HG02763 (cell line): ENCODE data around the gene ARHGAP42.

Source experiments
- ATAC-seq: cut with Tn5 transposase; IDR thresholded peaks from one replicate; pipeline ENCODE4 v1.9.1; 2021; ENCODE audit warnings: mild to moderate bottlenecking, moderate library complexity; ENCODE audit not compliant: unreplicated experiment

ARHGAP42 gene

DNA sequence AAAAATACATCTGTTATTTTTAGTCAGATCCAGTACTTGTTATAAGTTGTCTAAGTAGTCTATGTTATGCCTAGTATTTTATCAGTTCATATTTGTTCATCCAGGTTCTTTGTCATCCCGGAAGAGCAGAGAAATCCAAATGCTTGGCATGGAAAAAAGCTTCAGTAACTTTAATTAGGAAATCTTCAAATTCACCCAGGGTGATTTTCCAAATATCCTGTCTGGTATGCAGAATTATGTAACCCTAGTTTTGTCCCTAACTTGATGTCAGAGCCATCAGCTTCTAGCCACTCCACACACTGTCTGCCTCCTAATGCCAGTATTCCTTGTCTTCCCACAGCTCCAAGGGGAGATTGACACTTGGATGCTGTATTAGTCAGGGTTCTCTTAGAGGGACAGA, 216.2 kb downstream of the ARHGAP42 start:
- no peak for ATAC-seq

DNA sequence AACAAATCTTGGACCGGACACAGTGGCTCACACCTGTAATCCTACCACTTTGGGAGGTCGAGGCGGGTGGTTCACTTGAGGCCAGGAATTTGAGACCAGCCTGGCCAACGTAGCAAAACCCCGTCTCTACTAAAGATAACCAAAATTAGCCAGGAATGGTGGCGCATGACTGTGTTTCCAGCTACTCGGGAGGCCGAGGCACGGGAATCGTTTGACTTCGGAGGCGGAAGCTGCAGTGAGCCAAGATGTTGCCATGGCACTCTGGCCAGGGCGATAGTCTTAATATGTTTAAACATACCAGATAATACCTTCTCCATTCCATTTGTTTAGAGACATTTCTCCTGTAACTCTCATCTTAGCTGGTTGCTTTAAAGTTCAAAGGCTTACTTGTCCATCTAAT, 218.6 kb downstream of the ARHGAP42 start:
- no peak for ATAC-seq

DNA sequence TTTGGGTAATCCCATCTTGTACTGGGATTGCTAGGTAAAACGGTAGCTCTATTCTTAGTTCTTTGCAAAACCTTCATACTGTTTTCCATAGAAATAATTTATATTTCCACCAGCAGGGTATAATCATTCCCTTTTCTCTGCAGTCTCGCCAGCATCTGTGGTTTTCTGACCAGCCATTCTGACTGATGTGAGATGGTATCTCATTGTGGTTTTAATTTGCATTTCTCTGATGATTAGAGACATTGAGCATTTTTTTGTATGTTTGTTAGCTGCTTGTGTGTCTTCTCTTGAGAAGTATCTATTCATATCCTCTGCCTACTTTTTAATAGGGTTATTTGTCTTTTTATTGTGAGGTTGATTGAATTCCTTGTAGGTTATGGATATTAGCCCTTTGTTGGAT, 221.7 kb downstream of the ARHGAP42 start:
- peak; percentile 49 for ATAC-seq

DNA sequence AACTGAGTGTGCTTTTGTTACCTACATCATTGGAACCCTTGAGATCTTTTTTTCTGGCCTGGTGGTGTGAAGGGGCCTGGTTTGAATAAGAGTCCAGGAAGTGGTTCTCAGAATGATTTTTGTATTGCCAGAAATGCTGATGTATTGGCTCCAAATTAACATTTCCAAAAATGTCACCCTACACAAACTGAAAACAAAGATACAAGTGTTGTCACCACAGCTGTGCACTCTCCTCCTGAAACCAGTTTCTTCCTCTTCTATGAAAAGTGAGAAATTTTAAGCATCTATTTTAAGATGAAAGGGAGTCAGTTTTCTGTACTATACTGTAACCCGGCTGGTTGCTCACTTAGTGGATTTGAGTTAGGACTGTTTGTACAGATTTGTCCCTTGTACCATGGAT, 223.7 kb downstream of the ARHGAP42 start:
- ATAC-seq = peak; percentile 89

DNA sequence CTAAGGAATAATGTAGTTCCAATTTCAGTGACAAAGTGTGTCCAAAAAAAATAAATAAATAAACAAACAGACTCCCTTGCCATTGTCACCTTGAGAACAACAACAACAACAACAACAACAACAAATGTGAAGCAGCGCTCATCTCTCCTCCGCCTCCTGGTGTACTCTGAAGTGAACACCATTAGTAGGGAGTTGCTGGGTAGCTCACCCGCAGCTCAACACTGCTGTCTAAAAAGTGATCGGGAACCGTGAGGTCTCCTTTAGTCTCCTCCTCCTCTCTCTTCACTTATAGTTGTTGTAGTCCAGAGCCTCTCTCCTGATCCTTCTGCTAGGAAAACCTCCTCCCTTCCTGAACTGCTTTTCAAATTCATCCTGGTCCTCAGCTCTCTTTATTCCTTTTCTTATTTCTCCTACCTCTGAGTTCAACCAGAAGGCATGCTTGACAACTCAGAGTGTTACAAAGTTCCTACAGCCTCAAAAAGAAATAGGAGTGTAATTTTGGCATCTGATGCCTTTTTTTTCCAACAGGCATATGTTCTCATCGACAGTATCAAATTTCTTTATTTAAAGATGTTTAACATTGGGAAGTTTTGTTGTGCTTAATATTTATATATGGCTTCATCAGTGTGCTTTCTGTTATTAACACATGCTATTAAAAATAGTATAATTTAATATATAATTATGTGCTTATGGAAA, 227.5 kb downstream of the ARHGAP42 start:
- ATAC-seq = no peak

DNA sequence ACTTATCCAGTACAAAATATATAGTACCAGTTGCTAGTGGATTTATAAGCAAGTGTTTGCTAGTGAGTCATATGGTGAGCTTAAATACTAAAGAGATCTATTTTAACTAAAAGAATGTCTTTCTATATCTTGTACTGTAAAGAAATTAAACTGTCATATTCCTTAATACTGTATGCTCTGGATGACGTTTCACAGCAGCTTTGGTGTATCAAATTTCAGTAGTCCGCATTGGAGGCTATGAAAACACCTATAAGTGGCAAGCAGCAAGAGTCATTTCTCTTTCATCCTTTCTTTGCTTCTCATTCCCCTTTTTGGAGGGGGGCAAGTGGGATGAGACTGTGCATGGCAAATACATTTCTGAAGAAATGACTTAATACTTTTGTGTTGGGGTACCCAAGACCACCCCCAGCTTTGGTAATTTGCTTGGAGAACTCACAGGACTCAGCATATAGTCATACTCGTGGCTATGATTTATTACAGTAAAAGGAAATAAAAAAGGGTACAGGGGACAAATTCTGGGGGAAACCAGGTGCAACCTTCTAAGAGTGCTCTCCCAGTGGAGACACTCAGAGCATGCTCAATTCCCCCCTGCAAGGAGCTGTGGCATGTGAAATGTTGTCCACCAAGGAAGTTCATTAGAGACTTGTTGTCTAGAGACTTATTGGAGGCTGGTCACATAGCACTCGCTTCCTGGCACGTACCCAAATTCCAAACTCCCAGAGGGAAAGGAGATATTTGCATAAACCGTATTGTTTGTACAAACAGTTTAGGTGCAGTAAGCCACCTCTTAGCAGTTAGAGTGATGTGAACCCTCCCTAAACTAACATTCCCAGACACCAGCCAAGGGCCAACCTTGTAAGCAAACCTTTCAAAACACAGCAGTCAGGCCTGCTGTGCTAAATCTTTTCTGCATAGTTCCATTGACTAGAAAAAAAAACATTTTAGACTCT, 231.7 kb downstream of the ARHGAP42 start:
- ATAC-seq = no peak

DNA sequence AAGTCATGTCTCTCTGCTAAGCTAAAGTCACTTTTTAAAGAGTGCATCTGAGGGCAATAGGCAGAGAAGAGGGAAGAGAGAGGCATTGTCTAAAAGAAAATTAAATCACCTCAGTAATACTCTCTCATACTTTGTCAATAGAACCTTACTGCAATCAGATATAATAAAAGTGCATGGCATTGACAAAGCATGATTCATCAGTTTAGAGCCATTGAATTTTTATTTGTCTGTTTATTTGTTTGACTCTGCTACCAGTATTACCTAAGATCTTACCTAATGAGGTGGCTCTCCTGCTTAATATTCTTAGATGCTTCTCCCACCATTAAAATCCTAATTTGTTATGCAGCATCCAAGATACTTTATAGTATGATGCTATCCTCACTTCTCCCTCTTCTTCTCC, 233.5 kb downstream of the ARHGAP42 start:
- no peak for ATAC-seq

DNA sequence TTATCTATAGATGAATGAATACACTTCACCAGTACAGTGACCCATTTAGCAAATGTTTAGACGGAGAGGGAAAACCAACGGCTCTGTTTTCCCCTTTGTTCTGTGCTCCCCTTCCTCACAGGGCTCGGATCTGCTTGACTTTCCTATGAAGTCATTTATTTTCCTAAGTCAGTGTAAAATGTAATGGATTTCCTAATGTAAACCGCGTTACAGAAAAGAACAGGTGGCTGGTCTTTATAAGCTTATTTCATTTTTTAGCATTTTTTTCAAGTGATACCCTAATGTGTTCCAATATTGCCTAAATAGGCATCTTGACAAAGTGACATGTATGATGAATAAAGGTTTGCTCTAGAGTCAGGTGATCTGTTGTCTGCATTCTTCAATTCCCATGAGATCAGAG, 235.0 kb downstream of the ARHGAP42 start:
- no peak for ATAC-seq

DNA sequence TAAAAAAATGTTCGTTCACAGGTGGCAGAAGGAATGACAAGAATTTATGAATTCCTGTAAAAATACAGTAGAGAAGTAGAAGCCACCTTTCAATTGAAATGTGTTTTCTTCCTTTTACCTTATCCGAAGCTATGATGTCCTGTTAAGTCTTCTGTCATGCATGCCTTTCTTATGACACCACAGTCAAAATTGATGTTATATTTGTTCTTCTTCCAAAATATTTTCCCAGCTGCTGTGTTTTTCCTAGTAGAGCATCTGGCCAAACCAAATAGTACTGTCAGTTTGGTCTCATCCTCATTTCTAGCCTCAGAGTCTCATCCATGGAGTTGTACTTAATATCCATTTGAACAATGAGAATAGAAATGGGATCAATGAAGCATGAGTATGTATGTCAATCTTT, 236.5 kb downstream of the ARHGAP42 start:
- no peak for ATAC-seq

DNA sequence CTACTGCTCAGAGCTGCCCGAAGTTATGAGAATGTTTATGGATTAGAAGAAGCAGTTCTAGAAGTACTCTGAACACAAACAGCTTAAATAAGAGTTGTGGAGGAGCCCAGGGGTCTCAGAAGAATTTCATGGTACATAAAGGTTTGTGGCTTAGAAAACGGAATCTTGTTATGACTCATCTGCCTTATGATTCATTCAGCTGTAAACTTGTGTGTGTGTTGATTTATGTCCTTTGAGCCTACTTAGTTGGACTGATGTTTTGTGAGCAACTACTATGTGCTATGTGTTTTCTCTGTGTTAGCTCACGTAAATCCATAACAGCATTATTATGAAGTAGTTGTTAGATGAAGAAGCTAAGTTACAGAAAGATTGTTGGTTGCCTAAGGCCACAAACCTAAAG, 238.8 kb downstream of the ARHGAP42 start:
- ATAC-seq = peak; percentile 76

DNA sequence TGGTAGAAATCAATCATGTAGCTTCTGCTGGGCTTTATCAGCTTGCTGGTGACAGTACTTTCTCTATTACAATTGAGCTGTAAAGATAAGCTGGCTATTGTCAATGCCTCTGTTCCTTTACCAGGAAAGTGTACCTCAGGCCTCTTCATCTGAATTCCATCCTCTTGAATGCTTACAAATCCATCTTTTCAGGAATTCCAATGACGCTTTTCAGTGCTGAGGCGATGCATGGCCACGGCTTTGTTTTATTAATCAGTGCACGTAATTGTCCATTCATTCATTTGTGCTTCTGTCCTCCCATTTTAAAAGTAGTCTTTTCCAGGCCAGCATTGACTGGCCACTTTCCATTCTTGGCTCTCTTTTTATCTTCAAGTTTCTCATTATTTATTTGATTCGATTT, 240.5 kb downstream of the ARHGAP42 start:
- ATAC-seq = no peak

DNA sequence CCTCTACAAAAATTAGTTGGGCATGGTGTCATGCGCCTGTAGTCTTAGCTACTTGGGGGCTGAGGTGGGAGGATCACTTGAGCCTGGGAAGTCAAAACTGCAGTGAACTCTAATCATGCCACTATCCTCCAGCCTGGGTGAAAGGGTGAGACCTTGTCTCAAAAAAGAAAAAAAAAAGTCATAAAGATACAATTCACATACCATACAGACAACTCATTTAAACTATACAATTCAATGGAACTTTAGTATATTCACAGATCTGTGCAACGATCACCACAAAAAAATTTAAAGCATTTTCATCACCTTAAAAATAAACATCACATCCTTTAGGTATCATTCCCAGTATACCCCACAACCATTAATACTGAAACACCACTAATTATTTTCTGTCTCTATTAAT, 241.3 kb downstream of the ARHGAP42 start:
- ATAC-seq = no peak

DNA sequence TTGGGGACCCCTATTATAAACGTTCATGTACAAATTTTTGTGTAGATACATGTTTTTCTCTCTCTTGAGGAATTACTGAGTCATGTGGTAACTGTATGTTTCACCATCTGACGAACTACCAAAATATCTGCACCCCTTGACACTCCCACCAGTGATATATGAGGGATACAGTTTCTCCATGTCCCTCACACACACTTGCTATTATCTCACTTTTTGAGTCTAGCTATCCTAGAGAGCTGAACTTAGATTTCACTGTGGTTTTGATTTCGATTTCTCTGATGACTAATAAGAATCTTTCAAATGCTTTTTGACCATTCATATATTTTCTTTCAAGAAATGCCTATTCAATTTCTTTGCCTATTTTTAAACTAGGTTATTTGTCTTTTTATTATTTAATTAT, 242.3 kb downstream of the ARHGAP42 start:
- peak; percentile 57 for ATAC-seq

DNA sequence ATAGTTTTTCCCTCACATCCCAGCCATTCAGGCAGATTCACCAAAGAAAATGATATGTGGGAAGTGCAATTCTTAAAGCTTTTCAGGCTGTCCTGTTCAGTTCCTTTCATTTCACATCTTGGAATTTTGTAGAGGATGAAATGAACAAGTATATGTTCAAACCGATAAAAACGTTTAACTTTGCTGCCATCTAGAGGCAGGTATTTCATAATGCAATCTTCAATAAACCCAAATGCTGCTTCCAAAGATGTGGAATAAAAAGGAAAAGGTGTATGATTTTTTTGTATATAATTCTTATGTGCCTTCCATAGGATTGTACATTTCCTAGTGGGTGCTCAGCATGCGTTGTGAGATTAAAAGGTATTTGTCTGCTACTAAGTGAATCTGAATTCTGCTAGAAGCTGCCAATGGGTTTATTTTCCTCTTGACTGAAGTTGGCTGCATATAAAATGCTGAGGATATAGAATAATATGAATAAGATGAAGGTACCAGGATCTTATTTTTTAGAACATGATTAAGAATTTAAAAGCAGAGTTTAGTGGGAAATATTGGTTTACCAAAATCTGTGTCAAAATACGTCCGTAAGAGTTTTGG, 243.2 kb downstream of the ARHGAP42 start:
- no peak for ATAC-seq

DNA sequence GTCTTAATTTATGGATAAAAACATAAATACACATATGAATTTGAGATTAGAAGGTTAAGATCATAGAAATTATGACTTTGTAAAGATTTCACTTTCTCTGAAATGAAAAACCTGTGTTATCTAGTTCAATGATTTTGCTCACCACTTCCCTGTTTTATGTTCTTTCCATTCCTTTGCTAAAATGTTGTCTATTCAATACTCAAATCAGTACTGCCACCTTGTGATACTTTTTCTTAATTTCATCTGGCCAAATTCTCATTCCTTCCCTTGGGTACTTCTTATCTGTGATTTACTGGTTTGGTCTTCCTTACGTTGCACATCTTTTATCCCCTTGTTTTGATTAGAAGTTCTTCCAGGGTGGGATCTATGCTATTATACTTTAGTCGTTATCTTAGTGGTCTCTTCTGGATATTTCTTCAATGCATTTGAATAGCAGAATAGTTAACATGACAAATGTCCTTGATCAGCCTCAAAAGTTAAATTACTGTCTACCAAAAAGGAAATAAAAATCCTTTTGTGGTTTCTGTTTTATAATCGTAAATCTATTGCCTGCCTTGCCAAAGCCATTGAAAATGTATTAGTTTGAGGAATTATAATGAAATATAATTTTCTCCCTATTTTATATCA, 245.5 kb downstream of the ARHGAP42 start:
- no peak for ATAC-seq

DNA sequence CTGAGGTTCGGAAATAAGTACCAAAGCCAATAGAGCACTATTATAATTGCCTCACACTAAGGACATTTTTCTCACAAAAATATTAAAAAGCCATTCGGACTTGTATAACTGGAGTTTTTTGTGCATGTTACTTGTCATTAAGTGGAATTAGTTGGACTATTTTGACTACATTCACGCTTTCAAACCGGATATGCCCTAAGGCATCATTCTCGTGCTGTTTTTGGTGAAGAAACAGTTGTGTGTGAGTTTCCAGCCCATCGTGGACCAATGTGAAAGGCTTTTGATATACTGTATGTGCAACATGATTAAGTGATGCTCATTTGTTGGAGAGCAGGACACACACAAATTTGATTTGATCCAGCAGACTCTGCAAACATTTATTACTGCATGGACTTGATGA, 249.7 kb downstream of the ARHGAP42 start:
- no peak for ATAC-seq

DNA sequence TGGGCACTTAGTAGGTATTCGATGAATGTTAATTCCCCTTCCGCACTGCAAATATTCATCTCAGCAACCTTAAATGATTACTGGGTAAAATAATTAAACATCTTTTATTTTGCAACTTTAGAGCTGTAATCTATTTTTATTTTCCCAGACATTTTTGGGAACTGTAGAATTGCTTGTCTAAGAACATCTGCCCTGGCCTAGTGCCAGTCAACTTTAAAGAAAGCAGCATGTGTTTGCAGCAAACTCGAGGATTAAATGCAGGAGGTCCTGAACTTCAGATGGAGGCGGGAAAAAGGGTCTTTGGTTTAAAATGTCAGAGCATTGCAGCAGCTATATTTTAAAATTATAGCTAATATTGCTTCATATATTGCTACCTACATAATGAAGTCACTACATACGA, 252.5 kb downstream of the ARHGAP42 start:
- ATAC-seq = no peak

DNA sequence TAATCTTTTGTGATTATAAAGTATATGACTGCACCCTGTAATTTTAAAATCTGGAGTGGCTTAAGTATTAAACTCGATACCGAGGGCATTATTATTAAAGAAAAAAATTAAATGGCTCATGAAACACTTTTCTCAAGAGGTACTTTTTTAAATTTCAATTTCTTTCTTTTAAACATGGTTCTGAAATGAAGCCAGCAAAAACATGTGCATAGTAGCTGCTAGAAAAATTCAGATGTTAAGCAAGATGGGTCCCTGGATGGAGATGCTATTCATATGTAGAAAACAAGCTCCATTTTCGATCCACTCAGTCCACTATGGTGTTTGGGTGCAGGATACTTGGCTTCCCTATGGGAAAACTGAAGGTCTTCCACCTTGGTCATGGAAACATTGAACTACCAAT, 253.0 kb downstream of the ARHGAP42 start:
- no peak for ATAC-seq

DNA sequence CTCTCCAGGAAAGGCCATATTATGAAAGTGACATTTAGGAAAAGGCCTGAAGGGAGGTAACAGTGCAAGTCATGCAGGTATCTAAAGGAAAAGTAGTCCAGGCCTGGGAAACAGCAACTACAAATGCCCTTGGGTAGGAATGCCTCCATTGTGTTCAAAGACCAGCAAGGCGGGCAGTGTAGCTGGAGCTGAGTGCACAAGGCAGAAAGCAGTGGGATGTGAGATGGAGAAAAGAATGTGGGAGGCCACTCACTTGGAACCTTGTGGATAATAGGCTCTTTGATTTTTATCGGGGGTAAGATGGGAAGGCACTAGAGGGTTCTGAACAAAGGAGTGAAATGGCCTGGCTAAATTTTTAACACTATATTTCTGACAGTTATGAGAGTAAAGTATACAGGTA, 253.9 kb downstream of the ARHGAP42 start:
- ATAC-seq = no peak

DNA sequence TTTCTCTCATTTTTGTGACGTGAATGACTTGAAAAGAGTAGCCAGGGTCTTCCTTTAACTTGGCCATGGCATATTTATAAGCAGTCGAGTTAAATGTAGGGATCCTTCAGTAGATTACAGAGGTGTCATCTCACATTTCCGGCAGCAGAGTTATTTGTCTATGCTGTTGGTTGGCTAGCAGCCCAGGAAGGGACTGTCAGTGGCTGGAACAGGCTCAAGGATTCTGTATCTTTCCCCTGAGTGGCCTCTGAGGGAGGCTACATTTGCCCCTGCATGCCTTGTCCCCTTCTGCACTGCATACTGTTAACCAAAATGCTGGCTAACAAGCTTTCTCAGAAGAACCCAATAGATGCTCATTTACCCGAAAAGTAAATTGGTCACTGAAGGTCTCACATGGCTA, 254.9 kb downstream of the ARHGAP42 start:
- ATAC-seq = no peak

DNA sequence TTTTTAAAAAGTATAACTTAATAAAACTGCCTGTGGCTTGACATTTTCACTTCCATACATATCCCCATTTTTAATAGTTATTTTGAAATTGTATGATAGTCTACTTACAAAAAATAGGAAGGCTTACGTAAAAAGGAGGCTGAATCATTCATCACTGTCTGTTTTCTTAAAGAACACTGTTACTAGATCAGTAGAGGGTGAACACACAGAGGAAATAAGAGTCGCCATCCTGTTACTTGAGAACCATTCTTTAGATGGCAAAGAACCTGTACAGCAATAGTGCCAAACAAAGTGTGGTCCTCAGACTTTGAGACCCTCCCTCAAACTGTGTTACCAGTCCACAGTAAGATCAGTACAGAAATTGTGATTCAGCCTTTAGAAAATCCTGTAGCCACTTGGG, 261.8 kb downstream of the ARHGAP42 start:
- no peak for ATAC-seq
